Calu3 (cell line): Measurements from ENCODE around the gene TOMM70. TPM values are rescaled to one million over a fixed set of nuclear protein-coding genes. Genes with fewer than 3 reads are reported as not detected.

Experiments used
- BruUV-seq: library from RNA; stranded (reverse); fragments of 400-500 nt; replicated peaks from 2 replicates; lab custom pipeline; 2021; lab: Mats Ljungman, UMichigan
- CTCF ChIA-PET: fragments of 300-600 bp; sonication (Branson Sonifier 250); formaldehyde crosslinking; loops from one replicate; lab custom pipeline; 2022; ENCODE audit warnings: antibody characterized with exemption; lab: Charles Lee
- DNase-seq: peaks from one replicate; pipeline ENCODE4 v3.0.0; 2022
- H3K27ac Mint-ChIP-seq: one replicate; pipeline ENCODE4 v1.8.0; 2022; ENCODE audit warnings: mixed read lengths; ENCODE audit not compliant: unreplicated experiment
- H3K27me3 Mint-ChIP-seq: one replicate; pipeline ENCODE4 v1.8.0; 2022; ENCODE audit warnings: mixed read lengths; ENCODE audit not compliant: unreplicated experiment
- H3K36me3 Mint-ChIP-seq: one replicate; pipeline ENCODE4 v1.8.0; 2022; ENCODE audit warnings: mild to moderate bottlenecking, moderate library complexity, mixed read lengths; ENCODE audit not compliant: insufficient read depth, unreplicated experiment
- H3K4me1 Mint-ChIP-seq: one replicate; pipeline ENCODE4 v1.8.0; 2022; ENCODE audit warnings: mild to moderate bottlenecking, low read depth, mixed read lengths; ENCODE audit not compliant: unreplicated experiment
- H3K4me3 Mint-ChIP-seq: one replicate; pipeline ENCODE4 v1.8.0; 2022; ENCODE audit warnings: mild to moderate bottlenecking, low read depth, moderate library complexity, mixed read lengths; ENCODE audit not compliant: unreplicated experiment
- H3K9me3 Mint-ChIP-seq: one replicate; pipeline ENCODE4 v1.8.0; 2022; ENCODE audit warnings: low read depth, mixed read lengths; ENCODE audit not compliant: unreplicated experiment
- CTCF ChIP-seq: fragments of 200-600 bp; IDR thresholded peaks from one replicate; pipeline ENCODE4 v1.8.0; 2022; ENCODE audit warnings: antibody characterized with exemption; ENCODE audit not compliant: unreplicated experiment
- intact Hi-C: fragments of 100-400 bp; cut with micrococcal nuclease; formaldehyde crosslinking; loops from one replicate; pipeline ENCODE4 v1.10.0; 2022; ENCODE audit not compliant: unreplicated experiment
- total RNA-seq: library from RNA; stranded (reverse); gene quantifications from 2 replicates; pipeline ENCODE4 v1.2.3, GENCODE V29; 2022

TOMM70 gene
- total RNA-seq, 1 experiment from 2014 or later = 49.5 TPM

DNA sequence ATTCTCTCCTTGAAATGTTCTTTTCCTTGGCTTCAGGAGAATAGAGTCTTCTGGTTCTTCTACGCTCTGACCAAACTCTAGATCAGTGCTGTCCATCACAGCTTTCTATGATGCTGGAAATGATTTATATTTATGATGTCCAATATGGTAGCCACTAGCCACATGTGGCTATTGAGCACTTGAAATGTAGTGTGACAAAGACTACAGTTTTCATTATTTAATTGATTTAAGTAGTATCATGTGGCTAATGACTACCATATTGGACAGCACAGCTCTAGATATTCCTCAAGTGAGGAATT, 3.3 kb upstream of the TOMM70 start:
- Mint-ChIP-seq H3K4me3 (no peak overlapping the region), H3K9me3 (peaks cover 3% of the 10 kb centered on the region), H3K27ac (no peak overlapping the region), H3K4me1 (no peaks in the 10 kb centered on the region), H3K27me3 (no peaks in the 10 kb centered on the region), H3K36me3 (peaks cover 32% of the 10 kb centered on the region)
- no TSS peak for BruUV-seq
- DNase-seq = no peak
- TF ChIP-seq CTCF = no peak
- CTCF ChIA-PET = interaction anchor here (0.7 kb wide), 1 partner anchor 233 kb away, joined by 3 read pairs; no protein-coding TSS in a partner anchor
- intact Hi-C loops = loop anchor here (5.0 kb wide), 1 partner anchor 188 kb away; no protein-coding TSS in a partner anchor

DNA sequence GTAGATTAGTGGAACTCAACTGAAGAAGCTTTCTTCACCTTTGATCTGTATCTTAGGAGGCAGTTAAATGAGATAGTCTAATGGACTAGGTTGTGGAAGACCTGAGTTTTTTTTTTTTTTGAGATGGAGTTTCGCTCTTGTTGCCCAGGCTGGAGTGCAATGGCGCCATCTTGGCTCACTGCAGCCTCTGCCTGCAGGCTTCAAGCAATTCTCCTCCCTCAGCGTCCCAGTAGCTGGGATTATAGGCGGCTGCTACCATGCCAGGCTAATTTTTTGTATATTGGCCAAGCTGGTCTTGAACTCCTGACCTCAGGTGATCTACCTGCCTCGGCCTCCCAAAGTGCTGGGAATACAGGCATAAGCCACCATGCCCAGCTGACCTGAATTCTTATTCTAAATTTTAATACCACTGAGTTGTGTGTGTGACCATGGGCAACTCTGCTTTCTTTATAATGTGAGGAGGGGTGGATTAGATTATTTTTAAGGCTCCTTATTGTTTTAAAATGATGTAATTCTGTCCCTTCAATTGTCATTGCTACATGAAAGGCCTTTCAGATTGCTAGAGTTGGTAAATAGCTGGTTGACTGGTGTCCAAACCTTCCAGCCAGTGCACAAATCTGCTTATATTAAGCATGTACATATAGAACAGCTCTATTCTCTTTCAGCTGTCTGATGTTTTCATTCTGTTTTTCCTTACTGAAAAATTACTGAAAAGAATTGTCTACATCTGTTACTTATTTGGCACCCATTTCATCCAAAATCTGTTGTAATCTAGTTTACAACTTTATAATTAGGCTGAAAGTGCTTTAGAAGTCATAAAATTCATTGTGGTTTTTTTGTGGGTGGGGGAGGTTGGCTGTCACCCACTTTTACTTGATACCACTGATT, 2.7 kb upstream of the TOMM70 start:
- Mint-ChIP-seq H3K27ac (no peak overlapping the region), H3K27me3 (no peaks in the 10 kb centered on the region), H3K9me3 (peaks cover 3% of the 10 kb centered on the region), H3K4me1 (no peaks in the 10 kb centered on the region), H3K36me3 (peaks cover 37% of the 10 kb centered on the region), H3K4me3 (peak overlapping the region; percentile 85)
- no TSS peak for BruUV-seq
- TF ChIP-seq CTCF = no peak
- DNase-seq = no peak
- intact Hi-C loops = loop anchor here (5.0 kb wide), 1 partner anchor 189 kb away; no protein-coding TSS in a partner anchor
- CTCF ChIA-PET = interaction anchor here (0.6 kb wide), 1 partner anchor 46 kb away, joined by 10 read pairs; no protein-coding TSS in a partner anchor

GRCh38 chr3:100402891-100403290, 2.0 kb upstream of the TOMM70 start:
- no peak for DNase-seq
- Mint-ChIP-seq H3K4me3 (peak overlapping the region; percentile 85), H3K27ac (no peak overlapping the region), H3K36me3 (peaks cover 37% of the 10 kb centered on the region), H3K4me1 (no peaks in the 10 kb centered on the region), H3K27me3 (no peaks in the 10 kb centered on the region), H3K9me3 (peaks cover 3% of the 10 kb centered on the region)
- intact Hi-C loops = loop anchor here (5.0 kb wide), 1 partner anchor 189 kb away; no protein-coding TSS in a partner anchor
- no TSS peak for BruUV-seq
- no peak for TF ChIP-seq CTCF
- CTCF ChIA-PET = no interaction called here

- H3K36me3 Mint-ChIP-seq = peaks cover 37% of the 10 kb centered on the region
- CTCF ChIA-PET = interaction anchor here (0.9 to 1.0 kb wide), 2 partner anchors 60 to 233 kb away, joined by 3 read pairs; no protein-coding TSS in a partner anchor
- H3K9me3 Mint-ChIP-seq = no peaks in the 10 kb centered on the region
- TF ChIP-seq CTCF = no peak
- peak overlapping the region; percentile 85 for H3K4me3 Mint-ChIP-seq
- DNase-seq = no peak
- no TSS peak for BruUV-seq
- H3K4me1 Mint-ChIP-seq = no peaks in the 10 kb centered on the region
- H3K27ac Mint-ChIP-seq = peak overlapping the region; percentile 98
- H3K27me3 Mint-ChIP-seq = no peaks in the 10 kb centered on the region
- intact Hi-C loops = loop anchor here (5.0 kb wide), 1 partner anchor 190 kb away; no protein-coding TSS in a partner anchor
Observed at GRCh38 chr3:100402256-100402655, 1.4 kb upstream of the TOMM70 start.
